Nephron (organoid): Measurements from ENCODE around the gene TRPC6.

Experiments used
- H3K27ac Mint-ChIP-seq, 3 experiments: 2 replicates each; pipeline ENCODE4 v1.8.0; 2020; ENCODE audit warnings: mixed read lengths in 3 of 3, mild to moderate bottlenecking in 2 of 3, moderate library complexity in 1 of 3
- H3K27me3 Mint-ChIP-seq: 2 replicates; pipeline ENCODE4 v1.8.0; 2021; ENCODE audit warnings: low read depth, mild to moderate bottlenecking, moderate library complexity, mixed read lengths
- H3K36me3 Mint-ChIP-seq: 2 replicates; pipeline ENCODE4 v1.8.0; 2020; ENCODE audit warnings: low read depth, mixed read lengths
- H3K4me1 Mint-ChIP-seq: 2 replicates; pipeline ENCODE4 v1.8.0; 2020; ENCODE audit warnings: mixed read lengths
- H3K4me3 Mint-ChIP-seq, 3 experiments: 2 replicates each; pipeline ENCODE4 v1.8.0; 2020; ENCODE audit warnings: mild to moderate bottlenecking in 3 of 3, mixed read lengths in 3 of 3, moderate library complexity in 2 of 3
- H3K9me3 Mint-ChIP-seq: 2 replicates; pipeline ENCODE4 v1.8.0; 2020; ENCODE audit warnings: mixed read lengths
- CTCF ChIP-seq, 3 experiments: fragments of 200-600 bp; sonication (generic); IDR thresholded peaks; one replicate each; pipeline ENCODE4 v1.5.0; 2021; ENCODE audit warnings: antibody characterized with exemption in 3 of 3; ENCODE audit not compliant: unreplicated experiment in 3 of 3

The TRPC6 gene

GRCh38 chr11:101459020-101459419 lies 124.8 kb downstream of the TRPC6 start:
- Mint-ChIP-seq H3K36me3 (peaks cover 12% of the 10 kb centered on the region), H3K9me3 (peaks cover 25% of the 10 kb centered on the region), H3K4me3 (no peak overlapping the region), H3K4me1 (no peaks in the 10 kb centered on the region), H3K27ac (no peak overlapping the region), H3K27me3 (no peaks in the 10 kb centered on the region)
- TF ChIP-seq CTCF (IDR thresholded peaks at IDR 0.05; ENCODE audit: unreplicated experiment in 3 of 3) = no peak

- Mint-ChIP-seq H3K4me1 (no peaks in the 10 kb centered on the region), H3K9me3 (peaks cover 19% of the 10 kb centered on the region), H3K27me3 (no peaks in the 10 kb centered on the region), H3K36me3 (peaks cover 12% of the 10 kb centered on the region), H3K4me3 (no peak overlapping the region), H3K27ac (no peak overlapping the region)
- no peak for TF ChIP-seq CTCF (IDR thresholded peaks at IDR 0.05; ENCODE audit: unreplicated experiment in 3 of 3)
Measured at GRCh38 chr11:101458161-101458560, 125.6 kb downstream of the TRPC6 start.

- Mint-ChIP-seq H3K4me3 (no peak overlapping the region), H3K36me3 (peaks cover 12% of the 10 kb centered on the region), H3K4me1 (no peaks in the 10 kb centered on the region), H3K27me3 (no peaks in the 10 kb centered on the region), H3K27ac (no peak overlapping the region), H3K9me3 (peaks cover 11% of the 10 kb centered on the region)
- peak; percentile 46 to 80 (median 60) for TF ChIP-seq CTCF (IDR thresholded peaks at IDR 0.05; ENCODE audit: unreplicated experiment in 3 of 3)
Measured at GRCh38 chr11:101456812-101457211, 127.0 kb downstream of the TRPC6 start.

- H3K27me3 Mint-ChIP-seq = no peaks in the 10 kb centered on the region
- peaks cover 3% of the 10 kb centered on the region for H3K36me3 Mint-ChIP-seq
- H3K9me3 Mint-ChIP-seq = peaks cover 5% of the 10 kb centered on the region
Measured at GRCh38 chr11:101453682-101454081, 130.1 kb downstream of the TRPC6 start.

GRCh38 chr11:101448881-101449442 lies 134.8 kb downstream of the TRPC6 start:
- no peaks in the 10 kb centered on the region for H3K36me3 Mint-ChIP-seq
- no peak overlapping the region for H3K4me3 Mint-ChIP-seq
- H3K9me3 Mint-ChIP-seq = no peaks in the 10 kb centered on the region
- TF ChIP-seq CTCF (IDR thresholded peaks at IDR 0.05; ENCODE audit: unreplicated experiment in 3 of 3) = no peak
- peaks cover 7% of the 10 kb centered on the region for H3K4me1 Mint-ChIP-seq
- H3K27me3 Mint-ChIP-seq = no peaks in the 10 kb centered on the region
- H3K27ac Mint-ChIP-seq = no peak overlapping the region

More at GRCh38 chr11:101453682-101454081, 130.1 kb downstream of the TRPC6 start:
- Mint-ChIP-seq H3K27ac (no peak overlapping the region), H3K4me1 (no peaks in the 10 kb centered on the region), H3K4me3 (no peak overlapping the region)
- no peak for TF ChIP-seq CTCF (IDR thresholded peaks at IDR 0.05; ENCODE audit: unreplicated experiment in 3 of 3)

GRCh38 chr11:101446726-101447125 lies 137.1 kb downstream of the TRPC6 start:
- Mint-ChIP-seq H3K9me3 (no peaks in the 10 kb centered on the region), H3K27me3 (no peaks in the 10 kb centered on the region), H3K27ac (no peak overlapping the region), H3K4me3 (no peak overlapping the region), H3K4me1 (peaks cover 10% of the 10 kb centered on the region), H3K36me3 (no peaks in the 10 kb centered on the region)
- no peak for TF ChIP-seq CTCF (IDR thresholded peaks at IDR 0.05; ENCODE audit: unreplicated experiment in 3 of 3)
